CD4-positive, alpha-beta T cell (primary cell): ENCODE results near the gene BRICD5. TPM values are rescaled to one million over a fixed set of nuclear protein-coding genes. Genes with fewer than 3 reads are reported as not detected.

Source experiments
- ATAC-seq: fragments of 200-7000 bp; cut with Tn5 transposase; one replicate; pipeline ENCODE4 v1.10.0; 2022; ENCODE audit warnings: mild to moderate bottlenecking; ENCODE audit not compliant: poor library complexity
- CTCF ChIA-PET: fragments of 350-600 bp; sonication (Branson Sonifier 250); formaldehyde crosslinking; loops from one replicate; lab custom pipeline; 2021; ENCODE audit warnings: antibody characterized with exemption, inconsistent platforms; lab: Charles Lee
- POLR2A ChIA-PET: fragments of 350-600 bp; sonication (Branson Sonifier 250); formaldehyde crosslinking; loops from one replicate; lab custom pipeline; 2021; ENCODE audit warnings: antibody characterized with exemption, inconsistent platforms; lab: Charles Lee
- DNase-seq, 14 experiments: peaks; one replicate each; pipeline ENCODE4 v3.0.0-alpha.2; 2013 to 2020; ENCODE audit warnings: mixed read lengths in 2 of 14
- H3K27ac ChIP-seq, 2 donors: one replicate each; pipeline versions ENCODE4 v1.5.1 to v1.7.0; 2013; ENCODE audit warnings: low read length in 2 of 2, low read depth in 1 of 2, mild to moderate bottlenecking in 1 of 2
- H3K27me3 ChIP-seq, 2 experiments: 1 replicate in 1 of 2; 2 replicates in 1 of 2; pipeline versions ENCODE4 v1.6.1 to v1.7.0; 2013; ENCODE audit warnings: low read length in 2 of 2, control low read depth in 1 of 2, mild to moderate bottlenecking in 1 of 2, moderate library complexity in 1 of 2; ENCODE audit not compliant: insufficient read depth in 2 of 2, control insufficient read depth in 1 of 2
- H3K36me3 ChIP-seq: one replicate; pipeline ENCODE4 v1.6.1; 2013; ENCODE audit warnings: low read length, control low read depth; ENCODE audit not compliant: insufficient read depth
- H3K4me1 ChIP-seq: one replicate; pipeline ENCODE4 v1.6.1; 2013; ENCODE audit warnings: low read length, control low read depth; ENCODE audit not compliant: insufficient read depth
- H3K4me3 ChIP-seq: one replicate; pipeline ENCODE4 v1.5.1; 2013; ENCODE audit warnings: mild to moderate bottlenecking, low read length, moderate library complexity
- H3K9me3 ChIP-seq, 2 experiments: 1 replicate in 1 of 2; 2 replicates in 1 of 2; pipeline versions ENCODE4 v1.6.1 to v1.7.0; 2013; ENCODE audit warnings: low read length in 2 of 2, mild to moderate bottlenecking in 2 of 2, control low read depth in 1 of 2, moderate library complexity in 1 of 2; ENCODE audit not compliant: control insufficient read depth in 1 of 2, insufficient read depth in 1 of 2
- H3K27ac Mint-ChIP-seq: one replicate; pipeline ENCODE4 v1.8.0; 2020; ENCODE audit warnings: mixed read lengths
- H3K27me3 Mint-ChIP-seq: one replicate; pipeline ENCODE4 v1.8.0; 2021; ENCODE audit warnings: mixed read lengths
- H3K36me3 Mint-ChIP-seq: one replicate; pipeline ENCODE4 v1.8.0; 2021; ENCODE audit warnings: low read depth, mixed read lengths
- H3K4me1 Mint-ChIP-seq: one replicate; pipeline ENCODE4 v1.8.0; 2021; ENCODE audit warnings: low read depth, mixed read lengths
- H3K4me3 Mint-ChIP-seq: one replicate; pipeline ENCODE4 v1.8.0; 2020; ENCODE audit warnings: mild to moderate bottlenecking, mixed read lengths
- H3K9me3 Mint-ChIP-seq: one replicate; pipeline ENCODE4 v1.8.0; 2020; ENCODE audit warnings: mixed read lengths
- CTCF ChIP-seq: fragments of 200-600 bp; IDR thresholded peaks from one replicate; pipeline ENCODE4 v1.8.0; 2022; ENCODE audit warnings: antibody characterized with exemption, mild to moderate bottlenecking
- intact Hi-C, 2 experiments: fragments of 100-400 bp; cut with DNase I in 1 of 2; cut with micrococcal nuclease in 1 of 2; formaldehyde crosslinking; loops; one replicate each; pipeline versions ENCODE4 v1.15.1 to v1.9.0; 2023 to 2025; cut with DNase I, micrococcal nuclease
- total RNA-seq, 174 experiments: library from RNA in 2 of 174; stranded (reverse) in 2 of 174; gene quantifications; one replicate each; pipeline ENCODE4 v1.2.3 and lab custom pipeline; 2021 to 2026

The BRICD5 gene
- total RNA-seq, 2 experiments from 2014 or later = 4.2 to 5.0 TPM

- Histone ChIP-seq H3K4me3 (no peak overlapping the region), H3K9me3 (no peaks in the 10 kb centered on the region), H3K27ac (no peak overlapping the region), H3K4me1 (peaks cover 37% of the 10 kb centered on the region), H3K27me3 (no peaks in the 10 kb centered on the region), H3K36me3 (peaks cover 32% of the 10 kb centered on the region)
- peaks cover 16% of the 10 kb centered on the region for H3K36me3 Mint-ChIP-seq
- intact Hi-C loops = loop anchor here in 1 of 2 experiments (10.0 kb wide), 1 partner anchor 795 kb away; the partner anchor contains the start of gene UNKL
- H3K27ac Mint-ChIP-seq = no peak overlapping the region
- ChIA-PET POLR2A (no interaction called here), CTCF (no interaction called here)
- H3K27me3 Mint-ChIP-seq = no peaks in the 10 kb centered on the region
- peak overlapping the region; percentile 11 for H3K4me3 Mint-ChIP-seq
- no peak for DNase-seq
- H3K9me3 Mint-ChIP-seq = no peaks in the 10 kb centered on the region
- ATAC-seq = no peak
- H3K4me1 Mint-ChIP-seq = peaks cover 19% of the 10 kb centered on the region
- TF ChIP-seq CTCF = no peak
Measured at GRCh38 chr16:2210009-2210332, 692 bp downstream of the BRICD5 start.

GRCh38 chr16:2209258-2210008, 1.2 kb downstream of the BRICD5 start:
- ChIA-PET CTCF (no interaction called here), POLR2A (no interaction called here)
- peaks cover 23% of the 10 kb centered on the region for H3K4me1 Mint-ChIP-seq
- Histone ChIP-seq H3K27me3 (no peaks in the 10 kb centered on the region), H3K4me1 (peaks cover 42% of the 10 kb centered on the region), H3K36me3 (peaks cover 32% of the 10 kb centered on the region), H3K9me3 (no peaks in the 10 kb centered on the region), H3K4me3 (no peak overlapping the region), H3K27ac (no peak overlapping the region)
- intact Hi-C loops = loop anchor here (5.0 to 10.0 kb wide), 3 partner anchors 43 to 795 kb away; partner anchors contain the start of genes ECI1 (in 1 of the 2), NTHL1 (in 1 of the 2), TSC2 (in 1 of the 2) and UNKL (in 1 of the 2)
- no peaks in the 10 kb centered on the region for H3K9me3 Mint-ChIP-seq
- H3K27ac Mint-ChIP-seq = no peak overlapping the region
- TF ChIP-seq CTCF = no peak
- peak overlapping the region; percentile 11 for H3K4me3 Mint-ChIP-seq
- no peak for ATAC-seq
- H3K27me3 Mint-ChIP-seq = no peaks in the 10 kb centered on the region
- peaks cover 16% of the 10 kb centered on the region for H3K36me3 Mint-ChIP-seq
- no peak for DNase-seq

GRCh38 chr16:2208772-2209171, 1.9 kb downstream of the BRICD5 start:
- POLR2A ChIA-PET = no interaction called here

More at GRCh38 chr16:2208772-2209171, 1.9 kb downstream of the BRICD5 start:
- no peak for ATAC-seq
- Mint-ChIP-seq H3K27ac (no peak overlapping the region), H3K27me3 (no peaks in the 10 kb centered on the region), H3K4me1 (peaks cover 24% of the 10 kb centered on the region), H3K4me3 (no peak overlapping the region), H3K36me3 (peaks cover 16% of the 10 kb centered on the region), H3K9me3 (no peaks in the 10 kb centered on the region)
- Histone ChIP-seq H3K4me3 (no peak overlapping the region), H3K4me1 (peaks cover 40% of the 10 kb centered on the region), H3K9me3 (no peaks in the 10 kb centered on the region), H3K27ac (no peak overlapping the region), H3K27me3 (no peaks in the 10 kb centered on the region), H3K36me3 (peaks cover 32% of the 10 kb centered on the region)
- no peak for TF ChIP-seq CTCF
- CTCF ChIA-PET = no interaction called here
- intact Hi-C loops = loop anchor here (5.0 kb wide), 2 partner anchors 44 to 161 kb away; partner anchors contain the start of genes ECI1 (in 1 of the 2), NTHL1 (in 1 of the 2) and TSC2 (in 1 of the 2)
- DNase-seq = no peak
